Heart right ventricle (tissue), 16 donors: ENCODE measurements around the gene NAA15. TPM values are rescaled to one million over a fixed set of nuclear protein-coding genes. Genes with fewer than 3 reads are reported as not detected.

Experiments used
- ATAC-seq, 8 donors: fragments of 200-7000 bp; cut with Tn5 transposase; one replicate each; pipeline ENCODE4 v1.9.1; 2020; ENCODE audit warnings: mild to moderate bottlenecking in 8 of 8, moderate library complexity in 8 of 8, moderate number of reproducible peaks in 1 of 8
- DNase-seq, 2 donors: peaks; one replicate each; pipeline ENCODE4 v3.0.0-alpha.2; 2020
- H3K27ac ChIP-seq, 10 donors: fragments of 200-600 bp; sonication (generic) in 2 of 10; one replicate each; pipeline versions ENCODE4 v1.5.0 to v1.8.0; 2020 to 2022; ENCODE audit warnings: mild to moderate bottlenecking in 3 of 10
- H3K27me3 ChIP-seq, 7 donors: fragments of 200-600 bp; one replicate each; pipeline ENCODE4 v1.8.0; 2021 to 2022; ENCODE audit warnings: mild to moderate bottlenecking in 2 of 7
- H3K36me3 ChIP-seq, 9 donors: fragments of 200-600 bp; sonication (generic) in 1 of 9; one replicate each; pipeline versions ENCODE4 v1.5.0 to v1.8.0; 2020 to 2022; ENCODE audit warnings: mild to moderate bottlenecking in 2 of 9
- H3K4me1 ChIP-seq, 9 donors: fragments of 200-600 bp; sonication (generic) in 1 of 9; one replicate each; pipeline versions ENCODE4 v1.5.0 to v1.8.0; 2020 to 2022; ENCODE audit warnings: mild to moderate bottlenecking in 4 of 9
- H3K4me3 ChIP-seq, 10 donors: fragments of 200-600 bp; sonication (generic) in 2 of 10; one replicate each; pipeline versions ENCODE4 v1.5.0 to v1.8.0; 2020 to 2022; ENCODE audit warnings: mild to moderate bottlenecking in 7 of 10, moderate library complexity in 2 of 10
- H3K9me3 ChIP-seq, 11 donors: fragments of 200-600 bp in 10 of 11; sonication (generic) in 2 of 11; one replicate each; pipeline versions ENCODE4 v1.5.0 to v1.8.0; 2013 to 2022; ENCODE audit warnings: mild to moderate bottlenecking in 2 of 11, control low read depth in 1 of 11, moderate library complexity in 1 of 11
- WGBS, 2 donors: extraction: QIAGEN DNeasy Blood & Tissue Kit; methylation state at CpG; one replicate each; pipeline ENCODE4 v1.1.7; 2013; ENCODE audit warnings: inconsistent platforms in 1 of 2; 5-methylcytosine and 5-hydroxymethylcytosine counted together
- intact Hi-C, 10 donors: fragments of 100-400 bp; cut with DNase I; formaldehyde crosslinking; loops; one replicate each; pipeline versions ENCODE4 v1.11.1 to v1.14.2; 2022
- polyA plus RNA-seq, 2 donors: library from polyadenylated mRNA; stranded (reverse); fragments of 200-250 nt; gene quantifications; one replicate each; pipeline ENCODE4 v1.2.3, GENCODE V29; 2013
- total RNA-seq, 10 donors: library from RNA; stranded (reverse); fragmentation: NEBNext Ultra II Directional in 3 of 10; extraction: Animal tissue kit (Norgen Biotek cat#: 25700) in 3 of 10; gene quantifications; one replicate each; pipeline versions ENCODE4 v1.2.1 to v1.2.4, GENCODE V29; 2021 to 2023
- TF ChIP-seq, protein P1 (sequence below), 9 donors: fragments of 200-600 bp; sonication (generic) in 2 of 9; IDR thresholded peaks; one replicate each; pipeline versions ENCODE4 v1.5.0 to v1.8.0; 2021 to 2022; ENCODE audit warnings: antibody characterized with exemption in 9 of 9, mild to moderate bottlenecking in 5 of 9, moderate library complexity in 1 of 9
- donor health status: Arrhythmogenic right ventricular cardiomyopathy.
- donor health status: ischemic (EF 13 %, LVEDD 7.1; RV severe dilation, severe dysfunction).
- donor health status: healthy with polysubstance abuse.
- donor health status: DM: no; HTN: yes; CAD: no.
- donor health status: DM: no; HTN: no; CAD: no.
- donor health status: ischemic (EF 25% LVEDD 6.9; RV normal size, moderate dysfunction).
- donor health status: ischemic (EF 25% LVEDD 5.7; RV mildly dilated, moderate dysfunction).
- donor health status: healthy.
- donor health status: DM: yes; HTN: yes; CAD: no.
- donor health status: Ischemic cardiomyopathy.
- donor health status: ischemic (EF 35%, LVEDD 5.7; RV mildly dilated, moderate dysfunction).
- donor health status: nonischemic (EF 11% LVEDD 7.7; RV severe dilation, severe dysfunction).
- donor health status: DM: yes; HTN: yes; CAD: no.
- donor health status: PGD.
- donor health status: ischemic (EF 29% LVEDD 5.4; RV normal size, mild dysfunction).
- donor health status: nonischemic (EF 23%, LVEDD 6.1; RV moderate dilation, normal function).

Gene NAA15
- total and polyA plus RNA-seq, 12 donors = 8.2 to 45.4 (median 33.4) TPM

GRCh38 chr4:139267301-139267700 is 34.0 kb upstream of the NAA15 start:
- H3K27me3 ChIP-seq = no peaks in the 10 kb centered on the region
- H3K9me3 ChIP-seq = no peaks in the 10 kb centered on the region
- TF ChIP-seq, protein P1, sequence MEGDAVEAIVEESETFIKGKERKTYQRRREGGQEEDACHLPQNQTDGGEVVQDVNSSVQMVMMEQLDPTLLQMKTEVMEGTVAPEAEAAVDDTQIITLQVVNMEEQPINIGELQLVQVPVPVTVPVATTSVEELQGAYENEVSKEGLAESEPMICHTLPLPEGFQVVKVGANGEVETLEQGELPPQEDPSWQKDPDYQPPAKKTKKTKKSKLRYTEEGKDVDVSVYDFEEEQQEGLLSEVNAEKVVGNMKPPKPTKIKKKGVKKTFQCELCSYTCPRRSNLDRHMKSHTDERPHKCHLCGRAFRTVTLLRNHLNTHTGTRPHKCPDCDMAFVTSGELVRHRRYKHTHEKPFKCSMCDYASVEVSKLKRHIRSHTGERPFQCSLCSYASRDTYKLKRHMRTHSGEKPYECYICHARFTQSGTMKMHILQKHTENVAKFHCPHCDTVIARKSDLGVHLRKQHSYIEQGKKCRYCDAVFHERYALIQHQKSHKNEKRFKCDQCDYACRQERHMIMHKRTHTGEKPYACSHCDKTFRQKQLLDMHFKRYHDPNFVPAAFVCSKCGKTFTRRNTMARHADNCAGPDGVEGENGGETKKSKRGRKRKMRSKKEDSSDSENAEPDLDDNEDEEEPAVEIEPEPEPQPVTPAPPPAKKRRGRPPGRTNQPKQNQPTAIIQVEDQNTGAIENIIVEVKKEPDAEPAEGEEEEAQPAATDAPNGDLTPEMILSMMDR (IDR thresholded peaks at IDR 0.05) = no peak
- H3K4me3 ChIP-seq = no peak overlapping the region
- H3K27ac ChIP-seq = peak overlapping the region in 3 of 10 donors; percentile 18 to 66 (median 66)
- intact Hi-C loops = no loop called here
- H3K4me1 ChIP-seq = peaks cover 0 to 17% (median 13%) of the 10 kb centered on the region in 9 donors
- 99 to 100% methylated on average over 1 of the region's 1 CpG for WGBS, 2 donors
- H3K36me3 ChIP-seq = no peaks in the 10 kb centered on the region
- DNase-seq (no peak), ATAC-seq (no peak)

DNA sequence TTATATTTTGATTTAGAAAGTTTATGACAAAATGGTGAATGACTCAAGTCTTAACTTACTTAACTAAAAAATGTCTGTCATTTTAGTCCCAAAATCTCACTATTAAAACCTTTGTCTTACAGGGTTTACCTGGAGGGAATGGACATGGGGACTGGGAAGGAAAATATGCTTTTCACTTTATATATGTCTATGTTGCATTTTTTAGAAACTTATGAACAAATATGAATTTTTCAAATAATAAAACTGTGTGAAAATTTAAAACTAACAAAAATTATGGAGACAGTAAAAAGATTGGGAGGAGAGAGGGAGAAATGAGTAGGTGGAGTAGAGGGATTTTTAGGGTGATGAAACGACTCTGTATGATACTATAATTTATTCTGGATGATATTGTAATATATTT is 27.5 kb upstream of the NAA15 start:
- 94 to 98% methylated on average over 1 of the region's 1 CpG for WGBS, 2 donors
- no peak for ATAC-seq
- intact Hi-C loops = loop anchor here in 1 of 10 donors (10.0 kb wide), 1 partner anchor 169 kb away; no protein-coding TSS in a partner anchor

GRCh38 chr4:139274790-139275189 is 26.5 kb upstream of the NAA15 start:
- no peak for ATAC-seq
- Histone ChIP-seq H3K9me3 (no peaks in the 10 kb centered on the region), H3K36me3 (no peaks in the 10 kb centered on the region), H3K27me3 (peaks cover 0 to 49% (median 25%) of the 10 kb centered on the region in 7 donors), H3K4me1 (peaks cover 0 to 16% (median 10%) of the 10 kb centered on the region in 9 donors), H3K27ac (no peak overlapping the region), H3K4me3 (no peak overlapping the region)
- intact Hi-C loops = loop anchor here in 1 of 10 donors (10.0 kb wide), 1 partner anchor 170 kb away; no protein-coding TSS in a partner anchor
- WGBS, 2 donors = 97 to 100% methylated on average over 1 of the region's 1 CpG
- TF ChIP-seq, protein P1 (IDR thresholded peaks at IDR 0.05) = no peak
- DNase-seq = no peak

More for the DNA sequence above, 27.5 kb upstream of the NAA15 start:
- H3K9me3 ChIP-seq = no peaks in the 10 kb centered on the region
- DNase-seq = no peak
- no peak overlapping the region for H3K27ac ChIP-seq
- no peak overlapping the region for H3K4me3 ChIP-seq
- TF ChIP-seq, protein P1 (IDR thresholded peaks at IDR 0.05) = no peak
- peaks cover 0 to 39% (median 21%) of the 10 kb centered on the region in 7 donors for H3K27me3 ChIP-seq
- H3K4me1 ChIP-seq = peaks cover 0 to 6% (median under 1%) of the 10 kb centered on the region in 9 donors
- no peaks in the 10 kb centered on the region for H3K36me3 ChIP-seq

- TF ChIP-seq, protein P1 (IDR thresholded peaks at IDR 0.05) = no peak
- no peaks in the 10 kb centered on the region for H3K9me3 ChIP-seq
- ATAC-seq (no peak), DNase-seq (no peak)
- intact Hi-C loops = loop anchor here in 1 of 10 donors (10.0 kb wide), 1 partner anchor 171 kb away; no protein-coding TSS in a partner anchor
- H3K27ac ChIP-seq = no peak overlapping the region
- no peaks in the 10 kb centered on the region for H3K36me3 ChIP-seq
- no peak overlapping the region for H3K4me3 ChIP-seq
- peaks cover 0 to 54% (median 25%) of the 10 kb centered on the region in 7 donors for H3K27me3 ChIP-seq
- peaks cover 0 to 21% (median 14%) of the 10 kb centered on the region in 9 donors for H3K4me1 ChIP-seq
- 92 to 94% methylated on average over 4 of the region's 4 CpGs for WGBS, 2 donors
Observed at GRCh38 chr4:139275281-139275735, 26.0 kb upstream of the NAA15 start.
